HG03457 (cell line): ENCODE results near the gene CATSPER4.

Experiments
- ATAC-seq: cut with Tn5 transposase; IDR thresholded peaks from one replicate; pipeline ENCODE4 v1.9.1; 2021; ENCODE audit warnings: moderate number of reproducible peaks; ENCODE audit not compliant: unreplicated experiment

CATSPER4 gene

DNA sequence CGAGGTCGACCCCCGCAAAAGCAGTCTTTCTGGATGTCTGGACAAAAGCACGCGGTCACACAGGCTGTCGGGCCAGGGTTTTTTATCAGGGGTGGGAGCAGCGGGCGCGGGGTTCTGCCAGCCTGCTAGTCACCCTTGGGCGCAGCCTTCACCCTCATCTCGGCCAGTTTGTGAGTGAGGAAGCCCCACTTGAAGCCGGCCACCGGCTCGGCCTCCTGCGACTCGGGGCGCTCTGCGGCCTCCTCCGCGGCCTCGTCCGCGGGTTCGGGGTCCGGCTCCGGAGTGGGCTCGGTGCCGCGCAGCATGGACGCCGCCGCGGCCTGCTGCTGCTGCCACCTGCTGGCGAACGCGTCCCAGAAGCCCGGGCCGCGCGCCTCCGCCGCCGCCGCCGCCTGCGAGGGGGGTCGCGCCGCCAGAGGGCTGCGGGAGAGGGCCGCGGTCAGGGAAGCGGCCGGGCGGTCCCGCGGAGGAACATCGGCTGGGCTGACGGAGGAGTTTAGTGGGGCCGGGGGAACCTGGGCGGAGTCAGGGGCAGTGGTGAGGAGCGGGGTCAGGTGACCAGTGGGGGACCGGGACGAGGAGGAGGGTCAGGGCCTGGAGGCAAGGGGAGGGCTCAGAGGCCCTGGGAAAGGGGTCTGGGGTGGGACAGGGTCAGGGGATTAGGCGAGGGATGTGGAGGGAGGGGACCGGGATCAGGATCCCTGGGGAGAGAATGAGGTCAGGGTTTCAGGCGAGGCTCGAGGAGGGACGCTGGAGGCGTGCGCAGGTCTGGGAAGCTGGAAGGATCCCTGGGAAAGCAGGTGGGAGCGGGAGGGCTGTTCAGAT, 26.2 kb upstream of the CATSPER4 start:
- no peak for ATAC-seq

DNA sequence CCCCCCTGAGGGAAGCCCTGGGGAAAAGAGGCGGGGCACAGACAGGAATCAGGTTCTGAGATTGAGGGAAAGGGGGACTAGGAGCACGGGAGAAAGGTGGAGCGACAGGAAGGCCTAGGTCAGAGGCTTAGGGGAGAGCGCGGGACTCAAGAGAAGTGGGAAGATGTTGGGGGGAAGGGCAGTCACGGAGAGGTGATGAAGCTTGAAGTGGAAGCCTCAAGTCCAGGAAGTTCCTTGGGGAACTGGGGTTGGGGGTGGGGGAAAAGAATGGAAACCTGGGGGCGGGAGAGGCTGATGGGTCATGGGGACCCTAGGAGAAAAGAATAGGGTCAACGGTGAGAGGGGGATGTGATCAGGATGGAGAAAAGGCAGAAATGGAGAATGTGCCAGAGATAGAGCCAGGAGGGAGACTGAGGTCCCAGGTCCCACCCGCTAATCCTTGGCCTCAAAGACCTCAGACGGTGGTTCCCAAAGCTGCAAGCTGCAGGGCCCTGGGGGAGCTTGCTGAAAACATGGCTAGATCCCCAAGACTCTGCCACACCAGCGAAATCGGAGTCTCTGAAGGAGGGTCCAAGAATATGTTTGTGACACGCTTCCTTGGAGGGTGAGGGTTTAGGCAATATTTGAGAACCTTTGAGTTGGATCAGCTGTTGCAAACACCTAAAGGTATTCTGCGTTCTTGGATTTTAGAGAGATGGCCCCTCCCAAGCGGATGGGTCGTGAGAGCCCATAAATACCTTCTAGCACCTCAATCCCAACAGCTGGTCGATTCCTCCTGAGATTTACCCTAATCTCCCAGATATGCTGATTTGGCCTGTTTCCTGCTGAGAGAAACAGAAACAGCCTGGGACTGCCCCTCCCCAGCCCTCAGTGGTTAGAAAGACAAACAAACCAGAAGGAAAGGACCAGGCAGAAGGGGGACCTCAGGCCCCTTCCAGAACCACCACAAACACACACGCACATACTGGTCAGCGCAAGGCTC, 25.2 kb upstream of the CATSPER4 start:
- ATAC-seq: no peak

GRCh38 chr1:26166719-26167281, 23.6 kb upstream of the CATSPER4 start:
- no peak for ATAC-seq

DNA sequence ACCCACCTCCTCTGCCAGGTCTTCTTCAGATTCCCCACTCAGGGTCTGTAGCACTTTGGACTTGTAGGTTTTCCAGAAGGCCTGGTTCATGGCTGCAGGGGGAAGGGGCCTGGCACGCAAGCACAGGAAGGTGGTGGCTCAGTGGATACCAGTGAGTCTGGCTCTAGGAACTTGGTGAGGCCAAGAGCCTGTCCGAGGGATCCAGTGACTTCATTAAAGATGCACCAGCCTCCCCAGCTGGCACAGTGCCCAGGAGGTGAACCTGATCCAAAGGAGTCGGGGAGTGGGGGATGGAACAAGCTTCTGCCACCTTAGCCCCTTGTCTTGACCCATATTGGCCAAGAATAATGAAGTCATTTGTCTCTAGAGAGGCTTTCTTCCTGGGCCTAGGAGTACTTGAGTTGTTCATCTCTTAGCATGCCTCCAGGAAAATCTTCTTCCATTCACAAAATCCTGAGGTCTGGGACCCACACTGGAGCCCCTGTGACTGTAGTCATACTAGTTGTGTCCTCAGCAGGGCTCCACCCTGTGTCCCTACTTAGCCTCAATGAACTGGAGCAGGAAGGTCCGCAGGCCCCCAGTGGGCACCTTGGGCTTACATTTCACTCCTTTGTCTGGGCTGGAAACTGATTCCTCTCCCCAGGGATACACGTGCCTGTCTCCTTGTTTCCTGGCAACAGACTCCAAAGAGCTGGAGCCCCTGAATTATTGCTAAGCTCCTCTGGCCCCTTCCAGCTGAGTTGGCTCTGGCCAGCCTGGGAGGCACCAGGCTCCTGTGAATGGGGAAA, 21.8 kb upstream of the CATSPER4 start, which contains the start of gene C1orf232:
C1orf232 (minus strand) TSS at position 554 of the 788 bp plus-strand sequence; CDS start at position 90, 464 bp downstream.
- ATAC-seq: no peak

DNA sequence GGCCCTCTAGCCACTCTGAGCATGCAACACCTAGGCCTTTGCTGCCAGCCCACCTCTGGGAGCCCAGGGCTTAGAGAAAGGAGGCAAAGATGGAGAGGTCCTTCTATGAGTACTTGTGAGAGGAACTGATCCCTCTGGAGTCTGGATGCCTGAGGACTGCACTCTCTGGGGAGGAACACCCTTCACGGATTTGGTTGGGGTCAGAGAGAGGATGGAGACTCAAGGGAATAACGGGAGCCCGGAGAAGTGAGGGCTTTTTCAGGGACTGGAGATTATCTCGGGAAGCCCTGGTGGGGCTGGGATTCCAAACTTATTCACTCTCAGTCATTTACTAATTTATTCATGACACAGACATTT, 21.2 kb upstream of the CATSPER4 start:
- ATAC-seq: no peak

- ATAC-seq: peak; percentile 82
Observed at GRCh38 chr1:26169669-26170471, 20.5 kb upstream of the CATSPER4 start, which contains the start of gene ZNF593. Gene ZNF593 (plus strand): TSS chr1:26169908. CDS start chr1:26169984, 76 bp downstream.

DNA sequence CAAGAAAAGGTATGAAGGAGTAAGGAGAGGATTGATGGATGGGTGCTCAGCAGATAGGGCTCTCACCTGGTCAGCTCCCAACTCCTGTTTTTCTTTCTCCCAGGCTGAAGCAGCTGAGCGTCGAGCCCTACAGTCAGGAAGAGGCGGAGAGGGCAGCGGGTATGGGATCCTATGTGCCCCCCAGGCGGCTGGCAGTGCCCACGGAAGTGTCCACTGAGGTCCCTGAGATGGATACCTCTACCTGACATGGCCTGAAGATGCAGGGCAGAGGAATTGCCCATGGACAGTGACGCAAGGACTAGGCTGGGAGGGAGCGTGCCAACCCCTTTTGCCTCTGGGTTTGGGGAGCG, 20.0 kb upstream of the CATSPER4 start:
- ATAC-seq: no peak

- ATAC-seq: no peak
Observed at GRCh38 chr1:26171084-26172072, 19.0 kb upstream of the CATSPER4 start, which contains the start of gene ZNF593OS. Gene ZNF593OS (minus strand): TSS chr1:26171832. CDS start chr1:26171661, 171 bp downstream.

DNA sequence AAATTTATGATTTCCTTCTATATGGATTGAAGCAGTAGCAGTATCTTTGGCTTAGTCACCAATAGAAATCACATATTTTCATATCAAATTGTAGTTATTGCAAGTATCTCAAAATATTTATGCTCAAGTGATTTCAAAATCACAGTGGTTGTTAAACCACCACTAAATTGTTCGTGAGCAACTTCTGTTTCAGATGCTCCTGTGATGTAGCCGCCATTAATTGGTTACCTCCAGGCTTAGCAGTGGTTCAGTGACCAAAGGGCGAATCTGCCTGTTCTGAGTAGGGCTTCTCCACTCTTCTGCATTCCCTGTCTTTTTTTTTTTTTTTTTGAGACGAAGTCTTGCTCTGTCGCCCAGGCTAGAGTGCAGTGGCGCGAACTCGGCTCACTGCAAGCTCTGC, 15.1 kb upstream of the CATSPER4 start:
- ATAC-seq: no peak

- ATAC-seq: no peak
Observed at GRCh38 chr1:26177182-26177684, 13.2 kb upstream of the CATSPER4 start, which contains the start of gene CNKSR1. Gene CNKSR1 (plus strand): TSS chr1:26177491. CDS start chr1:26177548, 57 bp downstream.

DNA sequence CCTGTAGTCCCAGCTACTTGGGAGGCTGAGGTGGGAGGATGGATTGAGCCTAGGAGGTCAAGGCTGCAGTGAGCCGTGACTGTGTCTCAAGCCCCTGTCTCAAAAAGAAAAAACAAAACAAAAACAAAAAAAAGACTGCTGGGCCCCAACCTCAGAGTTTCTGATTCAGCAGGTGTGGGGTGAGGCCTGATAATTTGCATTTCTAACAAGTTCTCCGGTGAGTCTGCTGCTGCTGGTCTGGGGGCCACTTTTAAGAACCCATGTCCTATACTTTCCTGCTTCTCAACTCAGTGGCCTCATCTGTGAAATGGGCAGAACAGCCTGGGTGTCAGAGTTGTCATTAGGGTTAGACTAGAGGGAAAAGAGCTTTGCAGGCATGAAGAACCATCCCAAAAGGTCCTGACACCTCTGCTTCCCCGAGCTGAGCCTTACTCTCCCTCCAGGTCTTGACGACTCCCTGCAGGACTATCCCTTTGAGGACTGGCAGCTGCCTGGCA, 10.3 kb upstream of the CATSPER4 start:
- ATAC-seq: no peak

- no peak for ATAC-seq
Observed at GRCh38 chr1:26181586-26182382, 8.6 kb upstream of the CATSPER4 start.

DNA sequence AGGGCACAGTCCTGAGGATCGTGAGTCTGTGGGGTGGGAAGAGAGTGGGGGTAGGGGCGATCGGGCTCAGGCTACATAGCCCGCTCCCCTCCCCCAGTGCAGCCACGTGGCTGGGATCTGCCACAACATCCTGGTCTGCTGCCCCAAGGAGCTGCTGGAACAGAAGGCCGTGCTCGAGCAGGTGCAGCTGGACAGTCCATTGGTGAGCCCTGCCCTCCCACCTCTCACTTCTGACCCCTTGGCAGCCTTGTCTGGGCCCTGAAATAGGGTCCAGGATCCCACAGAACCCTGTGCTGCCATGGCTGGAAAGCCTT, 8.1 kb upstream of the CATSPER4 start:
- ATAC-seq: no peak

- ATAC-seq: no peak
Observed at GRCh38 chr1:26184086-26184485, 6.3 kb upstream of the CATSPER4 start.

DNA sequence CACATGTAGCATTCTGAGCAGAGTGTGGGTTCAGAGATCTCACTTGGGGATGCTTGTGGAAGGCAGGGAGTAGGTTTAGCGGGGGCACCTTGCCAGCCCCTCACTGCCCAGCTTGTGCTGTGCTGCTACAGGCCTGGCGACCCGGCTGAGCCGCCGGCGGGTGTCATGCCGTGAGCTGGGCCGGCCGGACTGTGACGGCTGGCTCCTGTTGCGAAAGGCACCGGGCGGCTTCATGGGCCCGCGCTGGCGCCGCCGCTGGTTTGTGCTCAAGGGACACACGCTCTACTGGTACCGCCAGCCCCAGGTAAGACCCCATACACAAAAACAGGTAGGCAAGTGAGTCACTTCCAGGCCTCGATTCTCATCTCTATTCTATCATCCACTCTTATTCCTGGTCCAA, 5.5 kb upstream of the CATSPER4 start:
- ATAC-seq: no peak

DNA sequence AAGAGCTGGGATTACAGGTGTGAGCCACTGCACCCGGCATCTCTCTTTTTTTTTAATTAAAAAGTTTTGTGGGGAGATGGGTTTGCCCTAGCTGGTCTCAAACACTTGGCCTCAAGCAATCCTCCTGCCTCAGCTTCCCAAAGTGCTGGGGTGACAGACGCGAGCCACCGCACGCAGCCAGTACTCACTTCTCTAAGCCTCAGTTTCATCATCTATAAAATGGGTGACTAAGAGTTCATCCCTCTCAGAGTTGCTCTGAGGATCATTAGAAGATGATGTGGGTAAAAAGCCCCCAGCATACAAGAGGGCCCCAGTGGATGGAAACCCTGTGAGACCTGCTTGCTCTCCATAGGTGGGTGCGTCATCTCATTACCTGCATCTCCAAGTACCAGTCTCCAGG, 2.5 kb upstream of the CATSPER4 start:
- ATAC-seq: no peak

DNA sequence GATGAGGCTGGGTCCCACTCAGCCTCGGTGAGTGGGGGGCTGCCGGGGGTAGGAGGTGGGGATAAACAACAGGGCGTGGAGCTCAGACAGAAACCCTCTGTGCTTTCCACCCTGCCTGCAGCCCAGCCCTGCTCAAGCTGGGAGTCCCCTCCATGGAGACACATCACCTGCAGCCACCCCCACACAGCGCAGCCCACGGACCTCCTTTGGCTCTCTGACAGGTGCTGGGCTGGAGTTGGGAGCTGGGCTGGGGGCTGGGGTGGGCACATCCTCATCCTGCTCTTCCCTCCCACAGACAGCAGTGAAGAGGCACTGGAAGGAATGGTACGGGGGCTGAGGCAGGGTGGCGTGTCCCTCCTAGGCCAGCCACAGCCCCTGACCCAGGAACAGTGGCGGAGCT, 1.9 kb upstream of the CATSPER4 start:
- ATAC-seq: no peak
